ENCODE data around the gene GAD1. TPM values are rescaled to one million over a fixed set of nuclear protein-coding genes. Genes with fewer than 3 reads are reported as not detected.

GAD1 gene
- total RNA-seq, result 0.13 and 0.14 TPM in 2 replicates

- no peak for DNase-seq (ENCODE audit: low read depth, low spot score)
These were observed at the start of gene GAD1 for GRCh38 chr2:170816504-170817092. Gene GAD1, plus strand, starts transcription at chr2:170816887. Its CDS starts 1,705 bp downstream, at chr2:170818592.

- DNase-seq (ENCODE audit: low read depth, low spot score), result no peak
These were observed 46.6 kb upstream of the GAD1 start, which contains the start of gene ERICH2 for GRCh38 chr2:170770008-170770605. Gene ERICH2, plus strand, starts transcription at chr2:170770378. Its CDS starts 304 bp downstream, at chr2:170770682.

- no peak for DNase-seq (ENCODE audit: low read depth, low spot score)
These were observed 45.9 kb upstream of the GAD1 start for GRCh38 chr2:170770606-170771420.

- no peak for DNase-seq (ENCODE audit: low read depth, low spot score)
These were observed 45.2 kb upstream of the GAD1 start for GRCh38 chr2:170771421-170771937.

GRCh38 chr2:170772295-170772694, 44.4 kb upstream of the GAD1 start:
- no peak for DNase-seq (ENCODE audit: low read depth, low spot score)

GRCh38 chr2:170774074-170774473, 42.6 kb upstream of the GAD1 start:
- no peak for DNase-seq (ENCODE audit: low read depth, low spot score)

- no peak for DNase-seq (ENCODE audit: low read depth, low spot score)
These were observed 37.8 kb upstream of the GAD1 start for GRCh38 chr2:170778900-170779299.

- no peak for DNase-seq (ENCODE audit: low read depth, low spot score)
These were observed 37.4 kb upstream of the GAD1 start for GRCh38 chr2:170779304-170779703.

- DNase-seq (ENCODE audit: low read depth, low spot score), result no peak
These were observed 34.0 kb upstream of the GAD1 start for GRCh38 chr2:170782673-170783072.

- no peak for DNase-seq (ENCODE audit: low read depth, low spot score)
These were observed 33.1 kb upstream of the GAD1 start for GRCh38 chr2:170783549-170783948.

GRCh38 chr2:170798996-170799395, 17.7 kb upstream of the GAD1 start:
- DNase-seq (ENCODE audit: low read depth, low spot score), result no peak

- no peak for DNase-seq (ENCODE audit: low read depth, low spot score)
These were observed 10.1 kb upstream of the GAD1 start for GRCh38 chr2:170806548-170806947.

GRCh38 chr2:170812710-170813600, 3.7 kb upstream of the GAD1 start:
- peak; percentile 35 for DNase-seq (ENCODE audit: low read depth, low spot score)

- DNase-seq (ENCODE audit: low read depth, low spot score), result no peak
These were observed 2.8 kb upstream of the GAD1 start for GRCh38 chr2:170813611-170814532.

- DNase-seq (ENCODE audit: low read depth, low spot score), result no peak
These were observed 2.0 kb upstream of the GAD1 start for GRCh38 chr2:170814533-170815230.

GRCh38 chr2:170815311-170815710, 1.4 kb upstream of the GAD1 start:
- DNase-seq (ENCODE audit: low read depth, low spot score), result no peak

- DNase-seq (ENCODE audit: low read depth, low spot score), result no peak
These were observed 762 bp upstream of the GAD1 start for GRCh38 chr2:170815746-170816503.

GRCh38 chr2:170817093-170818035, 677 bp downstream of the GAD1 start:
- DNase-seq (ENCODE audit: low read depth, low spot score), result no peak
